Left kidney (tissue), 2 donors: ENCODE measurements around the gene SGSM2. TPM values are rescaled to one million over a fixed set of nuclear protein-coding genes. Genes with fewer than 3 reads are reported as not detected.

Source experiments
- DNase-seq: peaks from one replicate; pipeline ENCODE4 v3.0.0-alpha.2; 2013
- polyA plus RNA-seq: library from polyadenylated mRNA; unstranded; fragments of 120-200 nt; gene quantifications from one replicate; pipeline ENCODE4 v1.2.1, GENCODE V29; 2013; ENCODE audit not compliant: insufficient read length

SGSM2 gene
- polyA plus RNA-seq, 1 donor: 70.9 TPM

- DNase-seq: peak; percentile 80
These were observed 49.2 kb downstream of the SGSM2 start for GRCh38 chr17:2386400-2387085.

DNA sequence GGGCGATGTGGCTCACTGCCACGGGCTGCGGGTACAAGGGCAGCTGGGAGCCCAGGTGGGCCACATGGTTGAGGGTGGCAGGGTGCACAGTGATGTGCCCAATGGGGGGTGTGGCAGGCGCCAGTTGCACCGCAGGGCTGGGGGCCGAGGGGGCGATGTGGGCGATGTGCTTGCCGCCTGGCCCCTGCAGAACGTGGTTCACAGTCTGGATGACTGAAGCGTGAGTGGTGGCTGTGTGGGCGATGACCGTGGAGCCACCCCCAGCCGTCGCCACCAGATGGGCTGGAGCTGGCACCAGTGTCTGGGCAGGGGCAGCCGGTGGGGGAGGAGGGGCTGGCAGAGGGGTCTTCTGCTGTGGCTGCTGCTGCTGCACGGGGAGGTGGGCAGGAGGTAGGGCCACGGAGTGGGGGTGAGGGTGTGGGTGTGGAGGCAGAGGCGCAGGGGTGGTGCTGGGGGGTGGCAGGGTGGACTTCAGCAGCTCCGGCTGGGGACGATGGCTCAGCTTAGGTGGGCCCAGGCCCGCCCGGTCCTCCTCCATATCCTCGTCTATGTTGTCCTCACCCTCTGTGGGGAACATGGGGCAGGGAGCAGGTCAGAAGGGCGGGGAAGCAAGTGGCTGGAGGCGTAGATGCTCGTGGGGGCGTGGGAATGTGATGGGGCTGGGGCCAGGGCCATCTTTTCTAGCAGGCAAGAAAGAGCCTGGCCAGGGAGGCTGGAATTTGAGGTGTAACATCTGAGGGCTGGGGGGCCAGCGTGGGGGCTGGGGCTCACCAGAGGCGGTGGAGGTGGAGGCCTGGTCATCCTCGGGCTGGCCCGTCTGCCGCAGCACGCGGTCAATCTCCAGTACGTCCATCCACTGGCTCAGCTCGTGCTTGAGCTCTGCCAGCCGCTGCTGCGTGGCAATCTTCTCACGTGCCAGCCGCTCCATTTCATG lies 50.1 kb downstream of the SGSM2 start:
- no peak for DNase-seq

DNA sequence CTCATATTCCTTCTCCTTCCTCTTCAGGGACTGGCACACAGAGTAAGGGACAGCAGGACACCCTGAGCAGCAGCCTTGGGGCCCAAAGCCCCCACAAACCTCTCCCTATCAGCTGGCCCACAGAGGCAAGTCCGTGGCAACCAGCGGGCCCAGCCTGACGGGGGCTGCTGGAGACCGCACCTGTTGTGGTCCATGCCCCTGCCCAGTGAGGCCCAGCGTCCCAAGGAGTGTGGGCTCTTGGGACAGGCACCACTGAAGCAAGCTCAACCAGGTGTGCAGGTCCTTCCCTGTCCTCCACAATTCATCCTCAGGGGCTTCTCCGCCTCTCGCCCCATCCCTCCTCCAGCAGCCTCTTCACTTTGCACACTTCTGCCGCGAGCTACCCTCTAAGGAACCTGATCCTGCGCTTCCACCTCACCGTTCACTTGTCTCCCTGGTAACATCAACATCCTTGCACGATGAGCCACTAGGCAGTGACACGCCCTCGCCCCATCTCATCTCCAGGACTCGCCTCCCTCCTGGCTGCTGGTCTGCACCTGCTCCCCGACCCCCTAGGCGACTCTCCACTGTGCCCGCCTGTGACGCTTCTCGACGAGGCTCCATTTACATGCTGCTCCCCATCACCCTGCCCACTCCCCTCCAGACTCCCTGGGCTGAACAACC lies 50.9 kb downstream of the SGSM2 start:
- DNase-seq: no peak

DNA sequence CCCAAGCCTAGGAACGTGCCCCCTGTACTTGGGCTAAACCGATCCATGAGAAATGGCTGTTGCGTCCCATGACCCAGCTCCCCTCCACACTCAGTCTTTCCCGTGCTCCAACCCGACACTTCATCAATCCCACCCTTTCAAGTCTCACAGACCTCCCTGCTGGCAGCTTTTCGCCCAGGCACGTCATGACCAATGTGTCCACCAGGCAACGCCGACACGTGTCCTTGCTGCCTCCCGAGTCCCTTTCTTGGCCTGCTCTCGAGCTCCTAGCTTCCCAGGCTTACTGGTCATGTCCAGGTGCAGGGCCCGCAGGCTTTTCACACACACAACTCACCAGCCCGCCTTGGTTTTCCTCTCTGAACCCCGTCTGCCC lies 51.4 kb downstream of the SGSM2 start:
- DNase-seq: no peak

DNA sequence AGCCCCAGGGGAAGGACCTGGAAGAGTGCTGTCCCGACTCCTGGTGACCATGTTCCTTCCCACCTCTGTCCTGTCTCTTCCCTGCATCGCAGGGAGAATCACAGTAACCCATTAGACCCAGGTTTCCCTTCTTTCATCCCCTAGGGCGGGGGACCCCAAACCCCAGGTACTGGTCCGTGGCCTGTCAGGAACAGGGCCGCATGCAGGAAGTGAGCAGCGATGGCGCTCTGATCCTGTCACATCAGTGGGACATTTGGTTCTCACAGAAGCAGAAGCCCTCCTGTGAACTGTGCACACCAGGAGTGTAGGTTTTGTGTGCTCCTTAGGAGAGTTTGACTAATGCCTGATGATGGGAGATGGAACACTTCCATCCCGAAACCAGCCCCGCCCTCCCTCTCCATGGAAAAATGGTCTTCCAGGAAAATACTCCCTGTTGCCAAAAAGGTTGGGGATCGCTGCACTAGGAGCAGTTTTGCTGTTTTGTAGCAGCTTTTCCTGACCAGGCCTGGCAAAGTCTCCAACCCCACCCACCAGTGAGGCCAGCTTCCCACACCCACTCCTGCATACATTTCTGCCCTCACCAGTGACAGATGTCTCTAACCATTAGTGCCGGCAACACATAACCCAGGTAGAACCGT lies 53.0 kb downstream of the SGSM2 start:
- no peak for DNase-seq

DNA sequence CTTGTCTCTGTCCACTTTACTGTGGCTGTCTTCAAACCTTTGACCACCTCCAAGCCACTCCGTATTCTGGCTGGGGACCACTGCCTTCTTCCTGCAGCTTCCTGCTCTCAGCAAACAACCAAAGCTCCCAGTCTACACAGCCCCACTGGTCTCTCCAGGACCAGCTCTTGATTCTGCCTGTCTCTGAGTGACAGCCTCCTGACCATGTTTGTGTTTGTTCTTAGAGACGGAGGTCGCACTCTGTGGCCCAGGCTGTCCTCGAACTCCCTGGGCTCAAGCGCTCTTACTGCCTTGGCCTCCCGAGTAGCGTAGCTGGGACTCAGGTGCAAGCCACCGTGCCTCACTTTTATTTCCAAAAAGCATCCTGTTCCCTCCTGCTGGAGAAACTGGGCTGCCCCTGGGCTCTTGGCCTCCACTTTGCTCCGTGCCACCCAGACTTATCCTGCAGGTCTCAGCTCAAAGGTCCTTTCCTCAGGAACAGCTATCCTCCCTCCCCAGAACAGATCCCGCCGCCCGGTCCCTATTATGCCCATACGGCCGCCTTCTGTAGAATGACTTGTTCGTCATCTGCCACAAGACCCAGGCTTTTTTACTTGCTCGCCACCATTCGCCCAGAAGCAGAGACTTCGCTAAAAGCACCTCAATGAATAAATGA lies 54.4 kb downstream of the SGSM2 start:
- DNase-seq: no peak

DNA sequence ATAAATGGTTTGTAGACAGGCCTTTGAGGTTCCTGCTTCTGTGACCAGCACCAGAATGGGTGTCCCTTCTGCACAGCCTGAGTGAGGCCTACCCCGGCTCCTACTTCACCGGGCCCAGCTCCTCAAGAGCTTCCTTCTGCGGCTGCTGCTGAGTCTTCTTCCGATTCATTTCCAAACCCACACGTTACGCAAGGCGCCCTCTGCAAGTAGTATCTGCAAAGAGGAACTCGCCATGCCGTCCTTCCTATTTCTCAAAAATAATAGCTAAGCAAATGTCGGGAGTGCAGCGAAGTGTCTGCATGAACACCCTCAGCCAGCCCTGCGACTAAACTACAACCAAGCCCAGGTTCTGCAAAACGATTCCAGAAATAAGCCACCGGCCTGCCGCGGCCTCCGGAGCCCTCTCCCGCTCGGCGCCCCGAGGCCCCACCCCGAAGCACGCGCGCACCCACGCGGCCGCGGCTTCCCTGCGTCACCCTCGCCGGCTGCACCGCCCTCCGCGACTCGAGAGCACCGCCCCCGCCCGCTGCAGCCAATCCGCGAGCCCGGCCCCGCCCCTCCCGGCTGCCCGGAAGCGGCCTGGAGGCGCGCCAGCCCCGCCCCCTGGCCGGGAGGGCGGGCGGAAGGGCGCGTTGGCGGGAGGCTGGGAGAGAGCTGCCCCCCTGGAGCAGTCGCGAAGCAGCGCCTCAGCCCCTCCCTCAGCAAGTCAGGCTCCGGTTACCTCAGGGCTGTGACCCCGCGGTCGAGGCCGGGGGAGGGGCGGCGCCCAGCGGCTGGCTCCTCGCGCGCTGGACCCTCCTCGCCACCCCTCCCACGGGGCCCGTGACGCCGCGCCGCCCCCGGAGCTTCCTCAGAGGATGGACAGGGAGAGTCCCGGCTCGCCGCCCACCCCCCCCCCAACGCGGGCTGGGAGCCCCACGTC lies 55.2 kb downstream of the SGSM2 start:
- peak; percentile 94 for DNase-seq

GRCh38 chr17:2393174-2393953 lies 56.1 kb downstream of the SGSM2 start:
- DNase-seq: peak; percentile 85

GRCh38 chr17:2393954-2394749 lies 56.9 kb downstream of the SGSM2 start:
- DNase-seq: no peak

DNA sequence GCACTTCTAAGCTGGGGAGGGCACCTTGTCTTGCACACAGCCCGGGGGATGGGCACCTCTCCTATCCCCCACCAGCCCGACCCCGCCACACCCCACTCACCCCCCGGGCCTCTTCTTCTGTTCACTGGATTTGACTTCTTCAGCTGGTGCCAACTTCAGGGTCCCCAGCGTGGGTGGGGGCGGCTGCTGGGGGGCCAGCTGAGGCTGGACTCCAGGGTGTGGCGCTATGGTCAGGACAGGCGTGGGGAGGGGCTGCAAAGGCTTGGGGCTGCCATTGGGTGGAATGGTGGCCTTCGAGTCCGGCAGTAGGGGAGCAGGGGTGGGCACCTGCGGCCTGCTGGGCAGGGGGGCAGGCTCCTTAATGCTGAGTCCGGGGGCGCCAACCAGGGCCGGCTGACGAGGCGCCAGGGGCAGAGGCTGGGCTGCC lies 57.5 kb downstream of the SGSM2 start:
- DNase-seq: no peak

- DNase-seq: no peak
These were observed 58.2 kb downstream of the SGSM2 start for GRCh38 chr17:2395258-2396181.

DNA sequence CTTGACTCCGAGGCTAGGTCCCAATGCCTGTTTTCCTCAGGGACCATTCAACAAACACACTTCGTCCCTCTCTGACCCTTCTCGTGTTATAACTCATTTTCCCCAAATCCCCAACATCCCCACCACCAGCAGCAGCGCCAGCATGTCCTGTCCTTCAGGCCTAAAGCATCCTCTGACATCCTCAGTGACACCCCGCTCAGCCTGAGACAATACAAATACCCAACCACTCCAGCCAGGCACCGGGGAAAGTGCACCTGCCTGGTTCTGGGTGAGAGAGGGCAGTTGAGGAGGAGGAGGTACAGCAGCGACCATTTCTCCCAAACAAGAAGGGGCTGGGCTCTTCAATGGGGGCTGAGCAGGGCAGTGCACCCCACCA lies 58.9 kb downstream of the SGSM2 start:
- no peak for DNase-seq

- DNase-seq: peak; percentile 94
These were observed 59.4 kb downstream of the SGSM2 start for GRCh38 chr17:2396568-2397246.

DNA sequence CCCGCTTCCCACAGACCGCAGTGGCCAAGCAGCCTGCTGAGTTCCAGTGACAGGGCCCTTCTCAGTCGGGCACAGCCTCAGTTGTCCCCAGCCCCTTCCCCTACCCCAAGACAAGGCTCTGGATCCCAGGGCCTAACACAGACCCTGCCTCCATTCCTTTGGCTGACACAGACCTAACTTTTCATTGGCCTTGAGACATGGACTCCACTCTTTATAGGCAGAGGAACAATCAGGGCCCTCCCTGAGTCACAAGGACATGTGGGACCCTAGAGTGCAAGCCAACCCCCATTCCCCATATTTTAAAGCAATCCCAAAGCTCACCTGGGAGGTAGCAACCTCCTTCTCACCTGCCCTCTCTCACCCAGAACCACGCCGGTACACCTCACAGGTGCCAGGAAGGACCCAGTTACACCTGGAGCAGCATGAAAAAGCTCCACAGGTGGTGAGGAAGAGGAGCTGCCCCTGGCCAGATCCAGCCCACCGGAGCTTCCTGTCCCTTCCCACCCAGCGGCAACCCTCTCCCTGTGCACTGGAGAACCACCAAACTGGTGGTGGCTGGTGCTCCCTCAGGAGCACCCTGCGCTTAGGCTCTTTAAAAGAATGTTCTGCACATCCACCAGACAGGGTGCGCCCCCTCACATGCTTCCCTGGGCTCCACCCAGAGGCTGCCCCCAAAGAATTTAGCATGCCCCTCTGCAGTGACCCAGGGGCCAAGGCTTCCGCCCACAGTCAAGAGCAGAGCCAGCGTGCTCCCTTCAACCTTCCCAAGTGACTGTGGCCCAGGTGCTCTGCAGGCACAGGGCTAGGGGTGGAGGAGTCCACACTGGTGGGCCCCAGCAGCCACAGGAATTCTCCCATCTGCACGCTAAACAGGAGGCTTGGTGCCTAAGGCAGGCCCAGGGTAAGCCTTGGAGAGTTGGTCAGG lies 60.2 kb downstream of the SGSM2 start:
- no peak for DNase-seq

DNA sequence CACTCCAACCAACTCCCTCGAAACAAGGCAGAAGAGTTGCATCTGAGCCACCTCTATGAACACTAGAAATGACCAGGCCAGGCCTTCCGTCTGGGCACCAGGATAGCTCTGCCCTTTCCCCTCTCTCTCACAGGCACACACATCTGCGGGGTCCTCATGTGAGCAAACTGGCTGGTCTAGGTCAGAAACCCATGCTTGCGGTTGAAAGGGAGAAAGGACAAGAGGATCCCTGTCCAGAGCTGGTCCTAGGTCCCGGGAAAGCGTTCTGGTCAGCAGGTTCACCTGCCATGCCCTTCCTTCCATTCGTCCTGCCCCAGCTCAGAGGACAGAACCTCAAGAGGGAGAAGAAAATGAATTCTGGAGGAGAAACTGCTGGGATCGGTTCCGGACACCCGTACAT lies 60.9 kb downstream of the SGSM2 start:
- no peak for DNase-seq
